ENCODE measurements around the gene SARS2.

DNA sequence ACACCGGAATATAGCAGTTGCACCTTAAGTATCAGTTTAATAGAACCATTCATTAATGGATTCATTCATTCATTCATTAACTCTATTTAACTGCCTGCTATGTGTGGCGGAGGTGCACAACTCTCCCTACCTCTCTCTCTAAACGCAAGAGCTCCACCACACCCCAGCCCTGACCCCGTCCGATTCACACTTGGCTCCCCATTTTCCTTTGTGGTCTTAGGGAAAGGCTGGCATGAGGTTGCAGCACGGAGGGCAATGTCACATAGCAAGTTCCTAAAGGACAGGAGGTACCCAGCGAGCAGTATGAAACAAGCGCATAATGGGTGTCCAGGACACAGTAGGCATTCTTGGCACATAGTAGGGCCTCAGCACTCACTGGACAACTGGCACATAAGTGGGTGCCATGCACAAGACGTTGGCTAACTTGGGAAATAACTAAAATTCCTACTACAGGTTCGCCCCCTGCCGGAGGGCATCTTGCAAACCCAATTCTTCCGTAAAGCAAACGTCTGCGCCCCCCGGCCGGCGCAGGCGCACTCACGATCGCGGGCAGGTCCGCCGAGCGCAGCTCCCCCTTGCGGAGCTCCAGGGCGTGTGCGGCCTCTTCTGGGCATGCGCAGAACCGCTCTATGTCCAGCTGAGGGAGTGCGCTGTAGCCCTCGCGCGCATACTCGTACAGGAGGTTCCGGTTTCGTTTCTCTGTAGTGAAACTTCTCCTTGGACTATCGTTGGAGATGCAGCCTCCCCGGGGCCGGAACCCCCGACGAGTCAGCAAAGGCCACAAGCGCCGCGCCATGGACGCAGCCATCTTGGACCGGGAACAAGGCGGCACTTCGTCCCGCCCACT is at the start of gene SARS2:
- TF ChIP-seq, protein P1, sequence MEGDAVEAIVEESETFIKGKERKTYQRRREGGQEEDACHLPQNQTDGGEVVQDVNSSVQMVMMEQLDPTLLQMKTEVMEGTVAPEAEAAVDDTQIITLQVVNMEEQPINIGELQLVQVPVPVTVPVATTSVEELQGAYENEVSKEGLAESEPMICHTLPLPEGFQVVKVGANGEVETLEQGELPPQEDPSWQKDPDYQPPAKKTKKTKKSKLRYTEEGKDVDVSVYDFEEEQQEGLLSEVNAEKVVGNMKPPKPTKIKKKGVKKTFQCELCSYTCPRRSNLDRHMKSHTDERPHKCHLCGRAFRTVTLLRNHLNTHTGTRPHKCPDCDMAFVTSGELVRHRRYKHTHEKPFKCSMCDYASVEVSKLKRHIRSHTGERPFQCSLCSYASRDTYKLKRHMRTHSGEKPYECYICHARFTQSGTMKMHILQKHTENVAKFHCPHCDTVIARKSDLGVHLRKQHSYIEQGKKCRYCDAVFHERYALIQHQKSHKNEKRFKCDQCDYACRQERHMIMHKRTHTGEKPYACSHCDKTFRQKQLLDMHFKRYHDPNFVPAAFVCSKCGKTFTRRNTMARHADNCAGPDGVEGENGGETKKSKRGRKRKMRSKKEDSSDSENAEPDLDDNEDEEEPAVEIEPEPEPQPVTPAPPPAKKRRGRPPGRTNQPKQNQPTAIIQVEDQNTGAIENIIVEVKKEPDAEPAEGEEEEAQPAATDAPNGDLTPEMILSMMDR (conservative IDR thresholded peaks at IDR 0.05; ENCODE audit: low read length) = peak; percentile 99
- TF ChIP-seq EZH2phosphoT487 (IDR thresholded peaks at IDR 0.05; ENCODE audit: borderline replicate concordance) = no peak

All from Loucy (cell line).